ENCODE measurements around the gene F11. TPM values are rescaled to one million over a fixed set of nuclear protein-coding genes. Genes with fewer than 3 reads are reported as not detected.

The F11 gene
- total RNA-seq, result not detected in 2 replicates

DNA sequence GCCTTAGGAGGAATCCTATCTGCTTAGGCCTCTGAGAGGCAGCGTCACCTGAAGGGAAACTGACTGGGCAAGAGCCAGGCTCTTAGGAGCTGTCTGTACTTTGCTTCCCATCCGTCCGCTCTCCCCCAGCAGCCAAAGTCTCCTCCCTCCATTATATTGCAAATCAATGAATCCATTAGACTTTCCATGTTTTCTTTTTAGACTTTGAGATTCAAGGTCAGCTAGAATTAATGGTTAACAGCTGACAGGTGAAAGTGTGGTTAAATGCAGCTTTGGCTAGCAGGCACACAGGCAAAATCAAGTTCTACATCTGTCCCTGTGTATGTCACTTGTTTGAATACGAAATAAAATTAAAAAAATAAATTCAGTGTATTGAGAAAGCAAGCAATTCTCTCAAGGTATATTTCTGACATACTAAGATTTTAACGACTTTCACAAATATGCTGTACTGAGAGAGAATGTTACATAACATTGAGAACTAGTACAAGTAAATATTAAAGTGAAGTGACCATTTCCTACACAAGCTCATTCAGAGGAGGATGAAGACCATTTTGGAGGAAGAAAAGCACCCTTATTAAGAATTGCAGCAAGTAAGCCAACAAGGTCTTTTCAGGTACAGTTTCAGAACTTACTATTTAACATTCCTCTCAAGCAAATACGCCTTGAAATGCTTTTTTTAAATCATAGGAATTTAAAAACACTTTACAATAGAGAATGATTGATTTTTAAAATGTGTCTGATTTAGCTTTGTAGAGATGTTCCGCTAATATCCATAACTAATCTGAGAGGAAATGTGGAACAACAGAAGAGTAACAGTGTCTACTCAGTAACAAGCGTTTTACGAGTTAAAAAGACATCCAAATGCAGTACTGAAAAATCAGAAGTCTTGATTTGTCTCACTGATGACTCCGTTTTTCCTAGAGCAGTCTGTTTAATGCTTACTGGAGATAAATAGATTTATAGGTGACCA is at the start of gene F11:
Gene F11 (plus strand): TSS at position 507 of the 970 bp plus-strand sequence. CDS start 948 bp downstream, outside the sequence.

DNA sequence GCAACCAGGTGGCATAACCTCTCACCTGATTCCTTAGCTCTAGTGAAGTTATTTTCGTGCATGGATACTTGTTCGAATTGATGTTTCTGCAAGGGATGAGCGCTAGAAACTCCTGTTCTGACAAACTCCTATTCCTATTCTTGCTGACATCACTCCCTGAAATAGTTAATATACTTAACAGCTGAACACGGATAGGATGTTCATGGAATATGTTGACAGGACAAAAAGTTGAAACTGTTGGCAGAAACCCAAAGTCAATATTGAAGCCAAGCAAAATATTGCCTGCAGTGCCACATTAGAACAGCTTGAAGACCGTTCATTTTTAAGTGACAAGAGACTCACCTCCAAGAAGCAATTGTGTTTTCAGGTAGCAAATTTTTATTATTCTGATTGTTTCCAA is 38.8 kb upstream of the F11 start, which contains the start of gene KLKB1:
Gene KLKB1 (plus strand): TSS at position 287 of the 400 bp plus-strand sequence. CDS start 689 bp downstream, outside the sequence.

Other genes with a start within 250 kb of the F11 start
- gene TLR3, start 197.0 kb upstream of the F11 start, total RNA-seq, result 2.1 TPM in 2 replicates
- 0.89 and 1.7 TPM in 2 replicates for gene FAM149A, start 161.5 kb upstream of the F11 start, total RNA-seq
- 14.9 and 16.3 TPM in 2 replicates for gene CYP4V2, start 74.6 kb upstream of the F11 start, total RNA-seq
- gene KLKB1, start 38.7 kb upstream of the F11 start, total RNA-seq, result not detected in 2 replicates

Measured in smooth muscle cell of the umbilical artery (primary cell).